GM19372 (cell line): ENCODE measurements around the gene IGFBP4.
"Not testable (repeated sequence)": the region's sequence is repeated elsewhere in the genome, so short reads cannot be mapped to it uniquely, and the experiment has no call there.

Experiments
- ATAC-seq: cut with Tn5 transposase; IDR thresholded peaks from one replicate; pipeline ENCODE4 v1.9.1; 2021; ENCODE audit warnings: mild to moderate bottlenecking, low read depth, moderate library complexity; ENCODE audit not compliant: unreplicated experiment

IGFBP4 gene

GRCh38 chr17:40443196-40443987 lies at the start of gene IGFBP4:
Gene IGFBP4, plus strand, starts transcription at chr17:40443450. Its CDS starts 286 bp downstream, at chr17:40443736.
- no peak for ATAC-seq

DNA sequence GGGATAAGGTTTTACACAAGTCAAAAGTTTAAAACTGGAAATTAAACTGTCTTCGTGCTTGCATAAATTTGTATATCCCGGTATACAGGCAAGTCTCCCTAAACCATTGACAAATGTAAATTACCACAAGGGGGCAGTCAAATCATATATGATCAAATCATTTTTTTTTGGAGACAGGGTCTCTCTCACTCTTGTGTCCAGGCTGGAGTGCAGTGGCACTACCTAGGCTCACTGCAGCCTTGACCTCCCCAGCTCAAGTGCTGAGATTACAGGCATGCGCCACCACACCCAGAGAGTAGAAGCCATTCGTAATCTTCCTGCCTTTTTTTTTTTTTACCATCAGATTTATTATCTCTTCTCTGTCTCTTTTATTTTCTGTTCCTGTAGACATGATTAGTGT lies 44.1 kb upstream of the IGFBP4 start:
- no peak for ATAC-seq

DNA sequence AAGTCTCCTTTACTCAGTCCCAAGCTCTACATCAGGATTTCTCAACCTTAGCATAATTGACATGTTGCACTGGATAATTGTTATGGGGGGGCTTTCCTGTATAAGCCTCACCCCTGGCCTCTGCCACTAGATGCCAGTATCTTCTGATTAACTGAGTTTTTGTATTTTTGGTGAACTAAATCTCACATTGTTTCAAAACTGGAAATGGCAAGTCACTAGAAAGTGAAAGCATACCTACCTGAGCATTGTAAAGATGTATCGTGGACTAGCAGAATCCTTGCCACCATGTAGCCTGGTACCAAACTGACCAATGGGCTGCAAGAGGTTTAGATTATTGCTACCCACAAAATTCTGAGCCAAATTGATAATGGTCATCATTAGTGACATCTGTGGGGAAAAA lies 40.6 kb upstream of the IGFBP4 start:
- no peak for ATAC-seq

DNA sequence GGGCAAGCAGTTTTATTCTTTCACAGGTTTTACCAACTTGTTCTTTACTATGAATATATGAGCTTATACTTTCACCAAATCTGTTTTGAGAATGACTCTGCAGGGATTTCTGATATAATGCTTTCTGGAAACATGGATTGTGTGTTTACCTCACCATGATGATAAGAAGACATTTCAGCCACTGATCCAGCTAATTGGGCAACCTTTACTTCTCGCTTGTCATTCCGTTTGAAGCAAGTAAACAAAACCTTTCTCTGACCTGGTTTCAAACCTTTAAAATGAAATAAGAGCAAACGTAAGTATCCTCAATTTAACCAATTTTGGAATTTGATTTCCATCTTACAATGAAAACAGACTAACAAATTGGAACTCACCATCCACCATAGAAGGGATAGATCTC lies 39.2 kb upstream of the IGFBP4 start:
- no peak for ATAC-seq

GRCh38 chr17:40407460-40407859 lies 35.8 kb upstream of the IGFBP4 start:
- no peak for ATAC-seq

- not testable (repeated sequence) for ATAC-seq
Observed at GRCh38 chr17:40409540-40409939, 33.7 kb upstream of the IGFBP4 start.

DNA sequence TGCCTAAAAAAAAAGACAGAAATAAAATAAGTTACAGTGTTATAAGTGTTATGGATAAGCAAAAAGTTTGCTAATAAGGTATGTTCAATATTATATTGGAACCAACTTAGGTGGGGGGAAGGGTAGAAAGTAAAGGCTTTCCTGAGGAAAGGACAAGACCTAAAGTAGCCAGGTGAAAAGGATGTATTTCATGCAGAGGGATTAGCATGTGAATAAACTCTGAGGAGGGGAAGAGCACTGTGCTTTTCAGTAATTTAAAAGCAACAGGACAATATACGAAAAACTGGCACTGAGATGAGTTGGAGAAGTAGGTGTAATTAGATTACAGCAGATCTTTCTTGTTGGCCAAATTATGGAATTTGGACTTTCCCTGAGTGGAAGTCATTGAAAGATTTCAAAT lies 33.2 kb upstream of the IGFBP4 start:
- no peak for ATAC-seq

GRCh38 chr17:40411821-40412220 lies 31.4 kb upstream of the IGFBP4 start:
- no peak for ATAC-seq

- ATAC-seq: no peak
Observed at GRCh38 chr17:40412880-40413279, 30.4 kb upstream of the IGFBP4 start.

DNA sequence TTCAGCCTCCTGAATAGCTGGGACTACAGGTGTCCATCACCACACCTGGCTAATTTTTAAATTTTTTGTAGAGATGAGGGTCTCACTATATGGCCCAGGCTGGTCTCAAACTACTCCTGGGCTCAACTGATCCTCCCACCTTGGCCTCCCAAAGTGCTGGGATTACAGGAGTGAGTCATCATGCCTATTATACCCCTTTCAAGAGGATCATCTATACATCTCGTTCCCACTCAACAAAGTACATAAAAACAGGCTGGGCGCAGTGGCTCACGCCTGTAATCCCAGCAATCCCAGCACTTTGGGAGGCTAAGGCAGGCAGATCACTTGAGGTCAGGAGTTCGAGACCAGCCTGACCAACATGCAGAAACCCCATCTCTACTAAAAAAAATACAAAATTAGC lies 28.9 kb upstream of the IGFBP4 start:
- ATAC-seq: not testable (repeated sequence)

DNA sequence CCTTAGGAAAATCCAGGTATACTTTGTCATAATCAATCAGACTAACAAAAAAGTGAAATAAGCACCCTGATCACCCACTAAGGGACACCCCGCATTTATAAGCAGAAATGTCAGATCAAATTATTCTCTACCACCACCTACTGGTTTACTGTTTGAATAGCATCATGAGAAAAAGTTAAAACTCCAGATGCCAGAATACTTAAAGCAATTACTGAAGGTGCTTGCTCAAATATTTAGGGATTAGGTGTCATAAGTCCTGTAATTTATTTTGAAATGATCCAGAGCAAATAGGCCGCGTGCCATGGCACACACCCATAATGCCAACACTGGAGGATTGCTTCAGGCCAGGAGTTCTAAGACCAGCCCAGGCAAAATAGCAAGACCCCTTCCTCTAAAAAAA lies 27.9 kb upstream of the IGFBP4 start:
- ATAC-seq: no peak

- ATAC-seq: no peak
Observed at GRCh38 chr17:40416671-40417070, 26.6 kb upstream of the IGFBP4 start.

- ATAC-seq: peak; percentile 9
Observed at GRCh38 chr17:40417258-40417608, 26.0 kb upstream of the IGFBP4 start.

DNA sequence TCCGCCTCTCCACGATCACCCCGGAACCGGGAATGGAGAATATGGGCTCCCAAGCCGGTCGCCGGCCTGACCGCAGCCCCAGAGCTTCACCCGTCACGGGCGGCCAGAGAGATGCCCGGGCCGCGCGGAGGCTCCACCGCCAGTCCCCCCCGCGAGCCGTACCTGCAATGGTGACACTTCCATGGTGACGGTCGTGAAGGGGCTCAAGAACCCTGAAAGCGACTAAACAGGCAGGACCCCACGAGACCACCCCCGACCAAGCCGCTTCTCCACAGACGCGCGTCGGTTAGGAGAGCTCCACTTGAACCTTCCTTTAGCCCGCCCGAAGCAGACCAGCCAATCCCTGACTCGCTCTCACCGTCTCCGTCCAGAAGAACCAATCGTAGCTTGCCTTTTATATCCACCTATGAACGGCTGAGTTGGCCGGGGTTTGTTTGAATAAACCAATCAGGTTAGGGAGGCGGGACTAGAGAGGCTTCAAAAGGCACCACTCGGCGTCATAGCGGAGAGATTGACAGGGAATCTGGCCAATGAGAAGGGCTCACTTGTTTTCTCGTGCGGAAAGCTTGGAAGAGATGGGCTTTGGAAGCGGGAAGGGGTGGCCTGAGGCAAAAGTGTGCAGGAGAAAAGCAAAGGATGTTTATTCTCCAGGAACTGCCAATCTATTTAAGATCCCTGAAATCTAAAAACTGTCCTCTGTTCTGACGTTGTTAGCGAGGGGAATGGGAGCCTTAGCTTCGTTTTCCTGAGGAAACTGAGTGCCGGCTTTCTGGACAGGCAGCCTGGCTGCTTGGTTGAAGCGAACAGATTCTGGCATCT lies 25.4 kb upstream of the IGFBP4 start, which contains the start of gene TOP2A:
TOP2A (minus strand) TSS at position 288 of the 819 bp plus-strand sequence; CDS start at position 183, 105 bp downstream.
- ATAC-seq: peak; percentile 93

- no peak for ATAC-seq
Observed at GRCh38 chr17:40418428-40418706, 24.9 kb upstream of the IGFBP4 start.

DNA sequence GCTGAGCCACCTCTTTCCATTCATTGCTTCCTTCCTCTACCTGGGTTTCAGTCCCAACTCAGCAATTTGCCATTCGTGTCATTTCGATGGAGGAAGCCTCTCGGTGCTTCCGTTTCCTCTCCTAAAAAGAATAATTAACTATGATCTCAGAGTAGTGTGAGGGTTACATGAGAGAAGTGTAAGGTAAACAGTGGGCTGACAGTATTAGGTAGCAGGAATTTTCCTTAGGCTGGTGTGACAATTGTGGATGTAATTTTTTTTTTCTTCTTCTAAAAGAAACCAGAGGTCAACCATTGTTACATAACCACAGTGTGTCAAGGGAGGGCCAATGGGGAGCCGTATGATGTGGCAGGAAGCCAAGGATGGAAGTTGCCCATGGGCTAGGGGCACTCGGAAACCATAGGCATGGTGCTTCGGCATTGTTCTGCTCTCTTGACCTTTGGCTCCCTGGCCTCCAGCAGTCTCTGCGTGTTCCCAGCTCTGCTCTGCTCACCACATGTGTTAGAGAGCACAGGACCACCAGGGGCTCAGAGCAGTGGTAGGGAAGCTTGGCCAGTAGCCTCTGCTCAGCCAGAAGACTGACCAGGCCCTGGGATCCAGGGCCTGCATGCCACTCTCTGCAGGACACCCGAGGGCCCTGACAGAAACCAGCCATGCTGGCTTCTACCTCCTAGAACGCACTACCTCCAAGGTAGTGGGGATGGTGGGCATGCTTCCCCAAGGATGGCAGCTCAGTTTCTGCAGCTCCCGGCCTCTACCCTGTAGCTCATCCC lies 23.5 kb upstream of the IGFBP4 start:
- ATAC-seq: no peak

- no peak for ATAC-seq
Observed at GRCh38 chr17:40422990-40423633, 20.1 kb upstream of the IGFBP4 start.

GRCh38 chr17:40425741-40426140 lies 17.5 kb upstream of the IGFBP4 start:
- ATAC-seq: no peak

- ATAC-seq: no peak
Observed at GRCh38 chr17:40427002-40427491, 16.2 kb upstream of the IGFBP4 start.
